Fibroblast of lung (primary cell): ENCODE measurements around the gene EPS8L1. TPM values are rescaled to one million over a fixed set of nuclear protein-coding genes. Genes with fewer than 3 reads are reported as not detected.
A peak's percentile ranks its signal among the peaks of the same experiment; 100 is the strongest.

Source experiments
- DNase-seq, 2 donors: peaks; one replicate each; pipeline versions ENCODE4 v3.0.0 to v3.0.0-alpha.2; 2010; ENCODE audit warnings: low read depth in 2 of 2
- H2AFZ ChIP-seq: 2 replicates; pipeline ENCODE4 v1.5.1; 2012; ENCODE audit warnings: low read length, control low read depth, inconsistent platforms
- H3K27ac ChIP-seq: 2 replicates; pipeline ENCODE4 v1.5.1; 2011; ENCODE audit warnings: low read length, control low read depth; ENCODE audit not compliant: insufficient read depth
- H3K27me3 ChIP-seq: 2 replicates; pipeline ENCODE4 v1.5.1; 2011; ENCODE audit warnings: mild to moderate bottlenecking, low read length; ENCODE audit not compliant: control insufficient read depth, insufficient read depth
- H3K36me3 ChIP-seq: 2 replicates; pipeline ENCODE4 v1.5.1; 2011; ENCODE audit warnings: low read length; ENCODE audit not compliant: control insufficient read depth, insufficient read depth
- H3K4me1 ChIP-seq: 2 replicates; pipeline ENCODE4 v1.5.1; 2011; ENCODE audit warnings: low read length; ENCODE audit not compliant: control insufficient read depth, insufficient read depth; ENCODE audit errors: extremely low read depth
- H3K4me2 ChIP-seq: 2 replicates; pipeline ENCODE4 v1.5.1; 2011; ENCODE audit warnings: low read length, control low read depth; ENCODE audit not compliant: insufficient read depth; ENCODE audit errors: extremely low read depth
- H3K4me3 ChIP-seq, 4 experiments: fragments of 200-600 bp in 1 of 4; sonication (generic) in 1 of 4; replicated peaks in 1 of 4; 2 replicates each; pipeline ENCODE4 v1.5.1; 2011 to 2016; ENCODE audit warnings: low read length in 4 of 4, low read depth in 3 of 4, mild to moderate bottlenecking in 3 of 4, control low read depth in 2 of 4, inconsistent platforms in 1 of 4, mixed read lengths in 1 of 4; ENCODE audit not compliant: insufficient read depth in 1 of 4; ENCODE audit errors: control extremely low read depth in 1 of 4
- H3K79me2 ChIP-seq: 2 replicates; pipeline ENCODE4 v1.5.1; 2012; ENCODE audit warnings: mild to moderate bottlenecking, low read length, inconsistent platforms; ENCODE audit not compliant: control insufficient read depth, insufficient read depth
- H3K9ac ChIP-seq: 2 replicates; pipeline ENCODE4 v1.5.1; 2011; ENCODE audit warnings: mild to moderate bottlenecking, low read length, control low read depth; ENCODE audit not compliant: insufficient read depth
- H3K9me3 ChIP-seq: 2 replicates; pipeline ENCODE4 v1.5.1; 2012; ENCODE audit warnings: low read depth, low read length; ENCODE audit not compliant: control insufficient read depth, insufficient read depth
- H4K20me1 ChIP-seq: 2 replicates; pipeline ENCODE4 v1.5.1; 2011; ENCODE audit warnings: low read length; ENCODE audit not compliant: control insufficient read depth, insufficient read depth; ENCODE audit errors: extremely low read depth
- EZH2 ChIP-seq: IDR thresholded peaks from 2 replicates; pipeline ENCODE4 v1.5.1; 2012; ENCODE audit warnings: low read length, control low read depth, mild to moderate bottlenecking; ENCODE audit errors: missing control alignments
- polyA plus RNA-seq, 2 donors: library from polyadenylated mRNA; depleted of rRNA in 1 of 2; stranded (reverse) in 1 of 2; unstranded in 1 of 2; fragments of >200 nt; gene quantifications; 2 replicates each; pipeline ENCODE4 v1.2.1, GENCODE V29; 2011 to 2012; ENCODE audit warnings: missing spikeins in 1 of 2
- total RNA-seq: library from RNA; depleted of rRNA; stranded (reverse); fragments of >200 nt; gene quantifications from 2 replicates; pipeline ENCODE4 v1.2.1, GENCODE V29; 2014
- TF ChIP-seq, protein P1 (sequence below), 2 donors: IDR thresholded peaks in 1 of 2; conservative IDR thresholded peaks in 1 of 2; 1 replicate in 1 of 2; 2 replicates in 1 of 2; pipeline ENCODE4 v1.5.1; 2011 to 2012; ENCODE audit warnings: low read length in 2 of 2, control low read depth in 1 of 2, inconsistent platforms in 1 of 2, low read depth in 1 of 2, mild to moderate bottlenecking in 1 of 2

EPS8L1 gene
- total and polyA plus RNA-seq, 2 donors (not counting 1 experiment from before 2014, with no cell fraction given) = 0.17 to 1.9 TPM

DNA sequence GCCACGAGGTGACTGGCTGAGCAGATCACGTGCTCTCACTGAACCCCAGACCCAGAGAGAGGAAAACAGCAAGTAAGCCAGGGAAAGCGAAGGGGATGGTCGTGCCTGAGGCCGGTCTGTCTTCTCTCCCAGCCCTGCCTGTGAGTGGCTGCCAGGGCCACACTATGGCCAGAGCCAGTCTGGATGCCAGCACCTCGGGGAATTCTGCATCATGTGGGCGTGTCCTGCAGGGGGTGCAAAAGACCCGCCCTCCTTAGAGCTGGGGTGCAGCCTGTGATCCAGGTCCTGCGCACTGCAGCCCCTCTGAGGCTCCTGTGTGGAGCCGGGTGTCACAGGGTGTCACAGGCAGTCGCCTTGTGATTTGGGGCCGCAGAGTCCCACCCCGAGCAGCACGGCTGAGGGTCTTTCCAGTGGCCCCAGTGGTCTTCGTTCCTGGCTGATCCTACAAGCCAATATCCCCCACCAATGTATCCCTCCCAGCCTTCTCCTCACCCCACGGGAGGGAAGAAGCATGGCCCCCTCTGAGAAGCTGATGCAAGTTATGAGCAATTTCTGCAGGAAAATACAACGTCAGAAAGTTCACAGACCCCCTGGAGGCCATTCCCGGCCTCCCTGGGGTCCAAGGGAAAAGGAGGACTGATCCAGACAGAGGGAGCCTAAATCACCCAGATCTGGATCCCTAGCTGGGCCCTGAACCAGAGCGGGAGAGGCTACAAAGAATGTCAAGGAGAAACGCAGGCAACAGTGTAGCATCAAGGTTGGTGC is 34.0 kb downstream of the EPS8L1 start:
- TF ChIP-seq, protein P1, sequence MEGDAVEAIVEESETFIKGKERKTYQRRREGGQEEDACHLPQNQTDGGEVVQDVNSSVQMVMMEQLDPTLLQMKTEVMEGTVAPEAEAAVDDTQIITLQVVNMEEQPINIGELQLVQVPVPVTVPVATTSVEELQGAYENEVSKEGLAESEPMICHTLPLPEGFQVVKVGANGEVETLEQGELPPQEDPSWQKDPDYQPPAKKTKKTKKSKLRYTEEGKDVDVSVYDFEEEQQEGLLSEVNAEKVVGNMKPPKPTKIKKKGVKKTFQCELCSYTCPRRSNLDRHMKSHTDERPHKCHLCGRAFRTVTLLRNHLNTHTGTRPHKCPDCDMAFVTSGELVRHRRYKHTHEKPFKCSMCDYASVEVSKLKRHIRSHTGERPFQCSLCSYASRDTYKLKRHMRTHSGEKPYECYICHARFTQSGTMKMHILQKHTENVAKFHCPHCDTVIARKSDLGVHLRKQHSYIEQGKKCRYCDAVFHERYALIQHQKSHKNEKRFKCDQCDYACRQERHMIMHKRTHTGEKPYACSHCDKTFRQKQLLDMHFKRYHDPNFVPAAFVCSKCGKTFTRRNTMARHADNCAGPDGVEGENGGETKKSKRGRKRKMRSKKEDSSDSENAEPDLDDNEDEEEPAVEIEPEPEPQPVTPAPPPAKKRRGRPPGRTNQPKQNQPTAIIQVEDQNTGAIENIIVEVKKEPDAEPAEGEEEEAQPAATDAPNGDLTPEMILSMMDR (conservative IDR thresholded peaks at IDR 0.05 in 1 of 2, IDR thresholded peaks at IDR 0.05 in 1 of 2; ENCODE audit: low read depth in 1 of 2, low read length in 2 of 2) = no peak
- no peak for TF ChIP-seq EZH2
- no peaks in the 10 kb centered on the region for H4K20me1 ChIP-seq

DNA sequence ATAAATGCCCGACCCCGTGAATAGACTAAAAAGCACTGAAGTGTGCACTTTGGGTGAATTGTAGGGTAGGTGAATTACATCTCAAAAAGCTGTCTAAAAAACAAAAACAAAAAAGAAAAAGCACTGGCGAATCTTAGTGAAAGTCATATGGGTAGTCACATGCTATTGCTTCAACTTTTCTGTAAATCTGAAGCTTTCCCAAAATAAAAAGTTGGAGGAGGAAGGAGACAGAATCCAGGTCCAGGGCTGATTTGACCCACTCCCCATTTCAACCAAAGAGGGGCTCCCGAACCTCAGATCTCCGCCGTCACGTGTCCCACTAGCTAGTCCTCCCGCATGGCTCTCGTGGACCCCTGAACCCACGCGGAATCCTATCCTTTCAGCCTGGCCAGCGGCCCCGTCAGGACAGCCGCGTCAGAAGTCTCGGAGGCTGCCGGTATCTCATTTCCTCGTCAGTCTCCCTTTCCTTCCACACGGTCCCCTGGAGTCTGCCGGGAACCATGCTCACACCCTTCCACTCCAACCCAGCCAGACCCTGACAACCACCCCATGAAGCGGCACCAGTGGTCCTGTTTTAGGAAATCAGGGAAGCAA is 35.7 kb downstream of the EPS8L1 start:
- Histone ChIP-seq H3K4me3 (no peak overlapping the region), H2AFZ (no peak overlapping the region), H3K27ac (no peak overlapping the region), H3K9me3 (no peaks in the 10 kb centered on the region), H4K20me1 (no peaks in the 10 kb centered on the region), H3K4me1 (peaks cover 17% of the 10 kb centered on the region), H3K27me3 (no peaks in the 10 kb centered on the region), H3K9ac (no peak overlapping the region), H3K79me2 (peaks cover 62% of the 10 kb centered on the region), H3K4me2 (no peak overlapping the region), H3K36me3 (peaks cover 13% of the 10 kb centered on the region)
- no peak for TF ChIP-seq EZH2
- TF ChIP-seq, protein P1 (conservative IDR thresholded peaks at IDR 0.05 in 1 of 2, IDR thresholded peaks at IDR 0.05 in 1 of 2; ENCODE audit: low read depth in 1 of 2, low read length in 2 of 2) = no peak
- no peak for DNase-seq

More for the DNA sequence above, 34.0 kb downstream of the EPS8L1 start:
- Histone ChIP-seq H3K36me3 (peaks cover 13% of the 10 kb centered on the region), H2AFZ (no peak overlapping the region), H3K27ac (no peak overlapping the region), H3K9ac (no peak overlapping the region), H3K4me2 (no peak overlapping the region), H3K79me2 (peaks cover 49% of the 10 kb centered on the region), H3K4me3 (no peak overlapping the region), H3K27me3 (no peaks in the 10 kb centered on the region), H3K9me3 (no peaks in the 10 kb centered on the region), H3K4me1 (peaks cover 9% of the 10 kb centered on the region)
- no peak for DNase-seq

DNA sequence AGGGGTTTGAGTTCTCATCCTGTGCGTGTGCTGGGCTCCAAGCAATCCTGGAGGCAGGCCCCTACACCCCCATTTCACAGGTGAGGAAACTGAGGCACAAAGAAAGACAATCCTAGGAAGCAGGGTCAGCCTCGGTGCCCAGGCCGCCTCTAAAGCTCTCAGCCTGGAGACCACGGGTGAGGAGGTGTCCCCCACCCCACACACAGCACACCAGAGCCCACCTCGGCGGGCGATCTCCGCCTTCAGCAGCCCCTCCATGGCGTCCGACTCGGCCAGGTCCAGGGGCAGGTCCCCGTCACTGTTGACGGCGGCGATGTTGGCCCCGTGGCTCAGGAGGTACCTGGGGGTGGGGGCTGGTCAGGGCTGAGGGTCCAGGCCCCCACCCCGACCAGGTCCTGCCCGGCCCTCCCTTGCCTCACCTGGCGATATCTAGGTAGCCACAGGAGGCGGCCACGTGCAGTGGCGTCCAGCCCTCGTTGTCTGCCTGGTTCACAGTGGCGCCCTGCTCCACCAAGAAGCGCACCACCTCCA is 36.6 kb downstream of the EPS8L1 start:
- TF ChIP-seq, protein P1 (conservative IDR thresholded peaks at IDR 0.05 in 1 of 2, IDR thresholded peaks at IDR 0.05 in 1 of 2; ENCODE audit: low read depth in 1 of 2, low read length in 2 of 2) = no peak
- TF ChIP-seq EZH2 = no peak
- Histone ChIP-seq H3K9me3 (no peaks in the 10 kb centered on the region), H3K79me2 (peaks cover 67% of the 10 kb centered on the region), H3K4me1 (peaks cover 17% of the 10 kb centered on the region), H3K36me3 (peaks cover 13% of the 10 kb centered on the region), H4K20me1 (no peaks in the 10 kb centered on the region), H2AFZ (no peak overlapping the region), H3K9ac (no peak overlapping the region), H3K27me3 (no peaks in the 10 kb centered on the region), H3K4me3 (no peak overlapping the region), H3K4me2 (no peak overlapping the region), H3K27ac (peak overlapping the region; percentile 85)
- no peak for DNase-seq
